ENCODE data around the gene RGS6. TPM values are rescaled to one million over a fixed set of nuclear protein-coding genes. Genes with fewer than 3 reads are reported as not detected.

Gene RGS6
- total RNA-seq, 1 donor from 2014 or later = 2.0 TPM

DNA sequence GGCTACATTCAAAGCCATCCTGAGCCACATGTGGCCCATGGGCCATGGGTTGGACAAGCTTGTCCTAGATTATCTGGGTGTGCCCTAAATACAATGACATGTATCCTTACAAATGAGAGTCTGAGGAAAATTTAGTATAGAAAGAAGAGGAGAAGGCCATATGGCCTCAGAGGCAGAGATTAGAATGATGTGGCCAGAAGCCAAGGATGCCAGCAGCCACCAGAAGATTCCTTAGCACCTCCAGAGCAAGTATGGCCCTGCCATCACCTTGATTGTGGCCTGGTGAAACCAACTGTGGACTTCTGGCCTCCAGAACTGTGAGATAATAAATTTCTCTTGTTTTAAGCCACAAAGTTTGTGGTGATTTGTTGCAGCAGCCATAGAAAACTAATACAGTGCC, 436.9 kb downstream of the RGS6 start:
- TF ChIP-seq, protein P1, sequence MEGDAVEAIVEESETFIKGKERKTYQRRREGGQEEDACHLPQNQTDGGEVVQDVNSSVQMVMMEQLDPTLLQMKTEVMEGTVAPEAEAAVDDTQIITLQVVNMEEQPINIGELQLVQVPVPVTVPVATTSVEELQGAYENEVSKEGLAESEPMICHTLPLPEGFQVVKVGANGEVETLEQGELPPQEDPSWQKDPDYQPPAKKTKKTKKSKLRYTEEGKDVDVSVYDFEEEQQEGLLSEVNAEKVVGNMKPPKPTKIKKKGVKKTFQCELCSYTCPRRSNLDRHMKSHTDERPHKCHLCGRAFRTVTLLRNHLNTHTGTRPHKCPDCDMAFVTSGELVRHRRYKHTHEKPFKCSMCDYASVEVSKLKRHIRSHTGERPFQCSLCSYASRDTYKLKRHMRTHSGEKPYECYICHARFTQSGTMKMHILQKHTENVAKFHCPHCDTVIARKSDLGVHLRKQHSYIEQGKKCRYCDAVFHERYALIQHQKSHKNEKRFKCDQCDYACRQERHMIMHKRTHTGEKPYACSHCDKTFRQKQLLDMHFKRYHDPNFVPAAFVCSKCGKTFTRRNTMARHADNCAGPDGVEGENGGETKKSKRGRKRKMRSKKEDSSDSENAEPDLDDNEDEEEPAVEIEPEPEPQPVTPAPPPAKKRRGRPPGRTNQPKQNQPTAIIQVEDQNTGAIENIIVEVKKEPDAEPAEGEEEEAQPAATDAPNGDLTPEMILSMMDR (IDR thresholded peaks at IDR 0.05; ENCODE audit: unreplicated experiment) = no peak
- Mint-ChIP-seq H3K27ac (no peak overlapping the region), H3K27me3 (ENCODE audit: low read depth) (peaks cover 9% of the 10 kb centered on the region), H3K4me3 (no peak overlapping the region), H3K36me3 (no peaks in the 10 kb centered on the region), H3K4me1 (no peaks in the 10 kb centered on the region), H3K9me3 (peaks cover 7% of the 10 kb centered on the region)
- DNase-seq (ENCODE audit: low spot score in 2 of 2, unreplicated experiment in 2 of 2) = no peak

DNA sequence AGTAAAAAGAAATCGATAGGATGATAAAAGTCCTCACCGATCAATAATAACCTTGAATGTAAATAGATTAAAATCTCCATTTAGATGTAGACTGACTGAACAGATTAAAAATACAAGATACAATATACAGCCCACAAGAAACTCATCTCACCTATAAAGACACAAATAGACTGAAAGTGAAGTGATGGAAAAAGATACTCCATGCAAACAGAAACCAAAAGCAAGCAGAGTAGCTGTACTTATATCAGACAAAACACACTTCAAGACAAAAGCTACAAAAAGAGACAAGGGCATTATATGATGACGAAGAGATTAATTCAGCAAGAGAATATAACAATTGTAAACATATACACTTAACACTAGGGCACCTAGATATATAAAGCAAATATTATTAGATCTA, 444.8 kb downstream of the RGS6 start:
- Mint-ChIP-seq H3K27ac (no peak overlapping the region), H3K9me3 (peaks cover 29% of the 10 kb centered on the region), H3K4me3 (no peak overlapping the region), H3K36me3 (no peaks in the 10 kb centered on the region), H3K27me3 (ENCODE audit: low read depth) (peaks cover 7% of the 10 kb centered on the region), H3K4me1 (no peaks in the 10 kb centered on the region)
- TF ChIP-seq, protein P1 (IDR thresholded peaks at IDR 0.05; ENCODE audit: unreplicated experiment) = no peak
- no peak for DNase-seq (ENCODE audit: low spot score in 2 of 2, unreplicated experiment in 2 of 2)

DNA sequence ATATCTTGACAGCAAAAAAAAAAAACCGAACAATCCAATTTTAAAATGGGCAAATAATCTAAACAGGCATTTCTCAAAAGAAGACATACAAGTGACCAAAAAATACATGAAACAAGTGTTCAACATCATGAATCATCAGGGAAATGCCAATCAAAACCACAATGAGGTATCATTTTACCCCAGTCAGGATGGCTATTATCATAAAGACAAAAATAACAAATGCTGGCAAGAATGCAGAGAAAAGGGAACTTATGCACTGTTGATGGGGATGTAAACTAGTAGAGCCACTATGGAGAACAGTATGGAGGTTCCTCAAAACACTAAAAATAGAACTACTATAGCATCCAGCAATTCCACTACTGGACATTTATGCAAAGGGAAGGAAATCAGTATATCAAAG, 448.2 kb downstream of the RGS6 start:
- no peak for DNase-seq (ENCODE audit: low spot score in 2 of 2, unreplicated experiment in 2 of 2)
- Mint-ChIP-seq H3K36me3 (no peaks in the 10 kb centered on the region), H3K4me1 (no peaks in the 10 kb centered on the region), H3K4me3 (no peak overlapping the region), H3K27me3 (ENCODE audit: low read depth) (peaks cover 22% of the 10 kb centered on the region), H3K9me3 (peaks cover 25% of the 10 kb centered on the region), H3K27ac (no peak overlapping the region)
- TF ChIP-seq, protein P1 (IDR thresholded peaks at IDR 0.05; ENCODE audit: unreplicated experiment) = no peak

DNA sequence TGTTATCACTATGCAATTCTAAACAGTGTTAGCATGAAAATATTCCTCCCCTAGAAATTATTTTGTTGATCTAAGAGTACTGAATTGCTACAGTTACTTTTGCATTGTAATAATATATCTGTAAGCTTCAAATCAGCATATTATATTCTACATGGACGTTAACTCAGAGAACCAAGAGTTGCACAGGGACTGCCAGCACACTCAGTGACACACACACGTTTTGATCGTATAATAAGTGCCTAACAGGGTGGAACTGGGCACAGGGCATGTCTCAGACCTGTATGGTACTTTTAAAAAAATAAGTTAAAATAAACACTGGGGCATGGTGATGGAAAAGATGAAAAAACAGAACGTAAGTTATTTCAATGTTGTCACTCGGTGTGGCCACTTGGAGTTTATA, 451.6 kb downstream of the RGS6 start:
- Mint-ChIP-seq H3K4me3 (no peak overlapping the region), H3K27me3 (ENCODE audit: low read depth) (peaks cover 18% of the 10 kb centered on the region), H3K36me3 (no peaks in the 10 kb centered on the region), H3K4me1 (no peaks in the 10 kb centered on the region), H3K9me3 (peaks cover 12% of the 10 kb centered on the region), H3K27ac (no peak overlapping the region)
- TF ChIP-seq, protein P1 (IDR thresholded peaks at IDR 0.05; ENCODE audit: unreplicated experiment) = no peak
- DNase-seq (ENCODE audit: low spot score in 2 of 2, unreplicated experiment in 2 of 2) = no peak

DNA sequence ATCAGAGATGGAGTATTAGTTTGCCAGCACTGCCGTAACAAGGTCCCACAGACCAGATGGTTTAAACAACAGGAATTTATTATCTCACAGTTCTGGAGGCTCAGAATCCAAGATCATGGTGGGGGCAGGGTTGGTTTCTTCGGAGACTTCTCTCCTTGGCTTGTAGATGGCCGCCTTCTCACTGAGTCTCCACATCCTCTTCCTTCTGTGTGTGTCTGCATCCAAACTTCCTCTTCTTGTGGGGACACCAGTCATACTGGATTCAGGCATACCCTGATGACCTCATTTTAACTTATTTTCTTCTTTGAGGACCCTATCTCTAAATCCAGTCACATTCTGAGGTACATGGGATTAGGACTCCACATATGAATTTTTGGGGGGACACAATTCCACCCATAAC, 455.5 kb downstream of the RGS6 start:
- DNase-seq (ENCODE audit: low spot score in 2 of 2, unreplicated experiment in 2 of 2) = no peak
- Mint-ChIP-seq H3K27me3 (ENCODE audit: low read depth) (peaks cover 11% of the 10 kb centered on the region), H3K9me3 (peaks cover 6% of the 10 kb centered on the region), H3K4me3 (no peak overlapping the region), H3K36me3 (no peaks in the 10 kb centered on the region), H3K27ac (no peak overlapping the region), H3K4me1 (no peaks in the 10 kb centered on the region)
- TF ChIP-seq, protein P1 (IDR thresholded peaks at IDR 0.05; ENCODE audit: unreplicated experiment) = no peak

DNA sequence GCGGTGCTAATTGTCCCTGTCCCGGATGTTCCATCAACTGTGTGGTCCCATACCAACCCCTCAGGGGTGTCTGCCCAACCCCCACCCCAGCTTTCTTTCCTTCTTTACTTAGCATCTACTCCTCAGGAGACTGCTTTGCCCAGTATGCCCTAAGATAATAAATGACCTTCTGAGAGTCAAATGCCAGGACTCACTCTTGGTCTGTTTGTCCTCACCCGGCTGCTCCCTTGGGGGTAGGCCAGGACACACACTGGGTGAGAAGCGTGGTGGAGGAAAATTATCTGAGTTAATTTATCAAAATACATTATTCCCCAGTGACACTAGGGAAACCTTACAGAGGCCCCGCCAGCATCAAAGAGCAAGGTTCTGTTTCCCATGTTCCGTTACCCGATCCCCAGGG, 457.0 kb downstream of the RGS6 start:
- H3K27ac Mint-ChIP-seq = no peak overlapping the region
- H3K4me3 Mint-ChIP-seq = no peak overlapping the region
- H3K9me3 Mint-ChIP-seq = peaks cover 19% of the 10 kb centered on the region
- H3K4me1 Mint-ChIP-seq = no peaks in the 10 kb centered on the region
- H3K27me3 Mint-ChIP-seq (ENCODE audit: low read depth) = peaks cover 7% of the 10 kb centered on the region
- no peaks in the 10 kb centered on the region for H3K36me3 Mint-ChIP-seq
- TF ChIP-seq, protein P1 (IDR thresholded peaks at IDR 0.05; ENCODE audit: unreplicated experiment) = no peak
- DNase-seq (ENCODE audit: low spot score in 2 of 2, unreplicated experiment in 2 of 2) = no peak
